GM21825 (cell line): Measurements from ENCODE around the gene CBLL1.

Source experiments
- ATAC-seq: cut with Tn5 transposase; IDR thresholded peaks from one replicate; pipeline ENCODE4 v1.9.1; 2021; ENCODE audit warnings: mild to moderate bottlenecking, moderate library complexity; ENCODE audit not compliant: unreplicated experiment

The CBLL1 gene

GRCh38 chr7:107742678-107743566, 1.0 kb upstream of the CBLL1 start:
- ATAC-seq, result peak; percentile 36

DNA sequence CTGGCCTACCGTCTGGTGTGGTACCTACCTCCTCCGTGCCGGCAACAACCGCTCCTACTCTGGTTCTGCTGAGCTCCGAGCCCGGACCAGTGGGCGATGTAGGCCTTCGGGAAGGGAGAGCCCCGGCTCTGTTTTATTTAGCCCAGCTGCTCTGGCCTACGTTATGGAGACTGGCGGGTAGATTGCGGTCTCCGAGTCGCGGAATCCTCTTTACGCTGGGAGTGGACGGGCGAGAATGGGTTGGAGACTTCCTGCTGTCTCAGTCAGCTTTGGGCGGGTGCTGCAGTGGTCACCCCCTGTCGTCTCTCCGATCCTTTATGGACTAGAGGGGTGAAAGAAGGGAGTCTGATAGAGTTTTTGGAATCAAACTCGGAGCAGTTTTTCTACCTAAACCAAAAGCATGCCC, 406 bp downstream of the CBLL1 start:
- ATAC-seq, result peak; percentile 28

GRCh38 chr7:107746006-107746405, 2.1 kb downstream of the CBLL1 start:
- ATAC-seq, result no peak

DNA sequence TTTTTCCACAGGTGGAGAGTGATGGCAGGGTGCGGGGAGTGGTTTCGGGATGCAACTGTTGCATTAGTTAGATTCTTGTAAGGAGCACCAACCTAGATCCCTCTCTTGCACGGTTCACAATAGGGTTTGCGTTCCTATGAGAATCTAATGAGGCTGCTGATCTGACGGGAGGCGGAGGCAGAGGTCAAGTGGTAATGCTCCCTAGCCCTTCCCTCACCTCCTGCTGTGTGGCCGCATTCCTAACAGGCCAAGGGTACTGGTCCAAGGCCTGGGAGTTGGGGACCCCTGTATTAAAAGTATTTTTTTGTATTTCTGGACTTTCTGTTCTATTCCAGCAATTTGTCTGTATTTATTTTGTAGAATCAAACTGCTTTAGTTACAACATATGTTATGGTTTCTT, 7.2 kb downstream of the CBLL1 start:
- no peak for ATAC-seq

- ATAC-seq, result no peak
Measured at GRCh38 chr7:107754642-107755041, 10.7 kb downstream of the CBLL1 start.

DNA sequence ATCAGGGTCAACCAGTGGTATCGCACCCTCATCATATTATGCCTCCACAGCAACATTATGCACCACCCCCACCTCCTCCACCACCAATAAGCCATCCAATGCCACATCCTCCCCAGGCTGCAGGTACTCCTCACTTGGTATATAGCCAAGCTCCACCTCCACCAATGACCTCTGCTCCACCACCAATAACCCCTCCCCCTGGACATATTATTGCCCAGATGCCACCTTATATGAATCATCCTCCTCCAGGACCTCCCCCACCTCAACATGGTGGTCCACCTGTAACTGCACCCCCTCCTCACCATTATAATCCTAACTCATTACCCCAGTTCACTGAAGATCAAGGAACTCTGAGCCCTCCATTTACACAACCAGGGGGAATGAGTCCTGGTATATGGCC, 14.7 kb downstream of the CBLL1 start:
- ATAC-seq, result no peak

DNA sequence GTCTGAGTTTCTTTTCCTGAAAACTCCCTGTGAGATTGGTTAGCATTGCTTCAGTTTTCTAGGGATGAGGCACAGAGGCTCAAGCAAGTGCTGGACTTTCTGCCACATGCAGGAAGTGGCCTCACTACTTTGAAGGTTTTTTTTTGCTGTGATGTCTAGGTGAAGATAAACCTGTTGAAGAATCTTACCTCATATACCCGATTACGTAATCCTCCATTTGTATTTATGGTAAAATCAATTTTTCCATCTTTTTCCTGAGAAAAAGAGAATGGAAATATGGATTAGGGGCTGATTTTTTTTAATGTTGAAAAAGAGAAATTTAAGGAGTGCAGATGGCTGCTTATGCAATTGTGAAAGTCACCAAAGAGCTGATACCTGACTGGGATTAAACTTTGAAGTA, 23.4 kb downstream of the CBLL1 start:
- ATAC-seq, result no peak

- ATAC-seq, result no peak
Measured at GRCh38 chr7:107768263-107768662, 24.3 kb downstream of the CBLL1 start.

DNA sequence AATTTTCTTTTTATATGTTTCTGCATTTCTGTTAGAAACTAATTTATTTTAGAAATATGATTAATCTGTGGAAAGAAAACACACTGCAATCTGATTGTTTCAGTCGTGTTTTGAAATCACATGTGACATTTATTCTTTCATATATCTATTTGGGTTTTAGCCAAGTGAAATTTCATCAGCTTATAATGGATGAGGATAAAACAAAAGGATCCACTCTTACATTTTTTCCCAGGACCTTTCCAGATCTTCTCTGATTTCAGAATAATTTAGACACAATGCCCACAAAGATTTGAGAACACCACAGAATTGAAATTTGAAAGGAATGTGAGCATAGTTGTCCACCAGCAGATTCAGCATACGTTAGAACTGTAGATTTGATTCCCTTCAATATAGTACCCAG, 29.1 kb downstream of the CBLL1 start:
- no peak for ATAC-seq

DNA sequence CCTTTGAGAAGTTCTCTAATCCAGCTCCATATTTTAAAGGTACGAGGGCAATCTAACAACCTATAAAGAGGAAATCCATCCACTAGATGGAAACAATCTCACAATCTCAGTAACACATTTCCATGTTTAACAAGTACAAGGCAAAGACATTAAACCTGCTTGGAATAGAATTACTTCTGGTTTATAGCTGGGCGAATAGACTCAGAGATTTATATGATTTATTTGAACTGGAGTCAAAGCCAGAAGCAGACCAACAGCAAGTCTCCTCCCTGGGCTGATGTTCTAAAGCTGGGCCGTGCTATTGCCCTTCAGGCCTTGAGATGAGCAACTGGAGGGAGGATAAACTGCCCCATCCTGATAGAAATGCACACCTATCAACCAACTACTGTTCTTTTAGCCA, 33.8 kb downstream of the CBLL1 start:
- no peak for ATAC-seq

GRCh38 chr7:107778283-107778682, 34.3 kb downstream of the CBLL1 start:
- ATAC-seq, result no peak

DNA sequence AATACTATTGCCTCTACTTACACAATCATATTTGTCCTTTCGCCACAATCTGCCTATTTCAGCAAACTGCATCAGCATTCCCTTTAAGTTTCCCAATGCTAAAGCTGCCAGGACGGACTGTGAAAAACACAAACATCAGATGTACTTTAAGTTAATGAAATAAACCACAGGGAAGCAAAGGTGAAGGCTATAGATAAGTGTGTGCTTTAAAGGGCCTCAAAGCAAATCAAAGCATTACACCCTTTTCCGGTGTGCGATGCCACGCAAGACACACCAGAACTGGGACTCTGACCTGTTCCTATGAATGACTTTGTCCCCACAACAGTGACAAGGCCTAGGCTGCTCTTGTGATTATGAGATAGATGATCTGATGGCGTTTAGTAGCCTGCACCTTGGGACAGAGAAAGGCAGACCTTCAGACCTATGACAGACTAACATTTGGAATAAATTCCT, 35.7 kb downstream of the CBLL1 start:
- ATAC-seq, result no peak

DNA sequence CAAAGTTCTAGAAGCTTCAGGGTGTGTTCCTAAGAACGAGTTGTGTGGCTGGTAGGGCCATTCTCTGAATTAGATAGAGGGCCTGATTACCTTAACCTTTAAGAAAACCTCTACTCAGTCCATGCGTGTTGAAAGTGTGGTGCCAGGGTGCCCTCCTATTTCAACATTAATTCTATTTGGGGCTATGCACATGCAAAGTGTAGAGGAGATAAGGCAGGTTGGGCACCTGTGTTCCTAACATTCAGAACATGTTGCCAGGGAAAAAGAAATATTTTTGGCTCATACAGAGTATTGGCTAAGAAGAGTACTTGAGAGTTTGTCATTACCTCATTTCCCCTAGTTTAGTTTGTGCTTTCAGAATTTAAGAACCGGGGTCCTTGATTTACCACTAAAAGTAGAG, 38.4 kb downstream of the CBLL1 start:
- no peak for ATAC-seq

GRCh38 chr7:107783648-107784047, 39.7 kb downstream of the CBLL1 start:
- no peak for ATAC-seq

GRCh38 chr7:107785170-107785569, 41.2 kb downstream of the CBLL1 start:
- ATAC-seq, result no peak

- no peak for ATAC-seq
Measured at GRCh38 chr7:107785926-107786325, 42.0 kb downstream of the CBLL1 start.

- no peak for ATAC-seq
Measured at GRCh38 chr7:107788216-107788615, 44.3 kb downstream of the CBLL1 start.

GRCh38 chr7:107788662-107789061, 44.7 kb downstream of the CBLL1 start:
- no peak for ATAC-seq

DNA sequence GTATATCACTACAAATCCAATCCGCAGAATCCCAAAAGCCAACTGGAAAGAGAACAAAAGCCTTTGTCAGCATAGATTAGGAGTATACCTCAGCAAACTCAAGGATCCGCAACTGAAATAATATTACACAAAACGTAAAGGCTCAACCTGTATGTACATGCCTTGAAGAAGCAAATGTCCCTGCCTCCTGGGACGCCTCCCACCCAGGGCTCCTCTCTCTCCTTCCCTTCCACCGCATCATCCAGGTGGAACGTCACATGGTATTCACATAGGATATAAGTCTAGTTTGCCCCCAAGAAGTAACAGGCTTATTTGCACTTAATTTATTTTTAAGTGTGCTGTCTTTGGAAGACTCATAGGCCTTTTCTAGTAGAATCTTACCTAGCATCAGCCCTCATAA, 45.7 kb downstream of the CBLL1 start:
- ATAC-seq, result no peak

DNA sequence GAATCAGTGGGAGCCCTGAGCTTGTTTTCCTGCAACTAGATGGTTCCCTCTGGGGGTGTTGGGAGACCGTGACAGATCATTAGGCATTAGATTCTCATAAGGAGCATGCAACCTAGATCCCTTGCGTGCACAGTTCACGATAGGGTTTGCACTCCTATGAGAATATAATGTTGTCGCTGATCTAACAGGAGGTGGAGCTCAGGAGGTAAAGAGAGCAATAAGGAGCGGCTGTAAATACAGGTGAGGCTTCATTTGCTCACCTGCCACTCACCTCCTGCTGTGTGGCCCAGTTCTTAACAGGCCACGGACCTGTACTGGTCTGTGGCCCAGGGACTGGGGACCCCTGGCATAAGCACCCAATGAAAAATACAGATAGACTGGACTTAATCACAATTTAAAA, 48.4 kb downstream of the CBLL1 start:
- ATAC-seq, result no peak

GRCh38 chr7:107799647-107800264, 55.8 kb downstream of the CBLL1 start:
- ATAC-seq, result no peak

DNA sequence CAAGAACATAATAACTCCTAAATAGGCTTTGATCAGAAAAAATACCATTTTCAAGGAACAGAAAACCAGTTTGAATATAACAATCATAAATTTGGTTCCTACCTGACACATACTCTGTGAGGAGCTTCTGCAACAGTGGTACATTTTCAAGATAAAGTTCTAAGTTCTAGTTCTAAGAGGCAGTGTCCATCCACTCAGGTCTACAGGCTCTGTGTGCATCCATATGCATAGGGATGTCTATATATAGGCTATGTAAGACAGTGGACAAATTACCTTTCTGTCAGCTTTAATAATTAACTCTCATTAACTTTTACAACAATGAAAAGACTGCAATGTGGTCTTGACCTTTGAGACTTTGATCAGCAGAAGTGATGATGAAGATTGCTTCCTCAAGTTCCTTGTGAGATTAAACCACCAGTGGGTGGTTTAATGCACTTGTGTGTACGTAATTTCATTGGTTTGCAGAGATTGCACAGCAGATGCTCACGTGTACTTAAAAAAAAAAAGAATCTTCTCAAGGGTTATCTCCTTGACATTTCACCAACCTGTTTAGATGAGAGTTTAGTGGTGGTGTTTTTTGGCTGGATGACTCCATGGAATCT, 59.2 kb downstream of the CBLL1 start, which contains the start of gene SLC26A3:
Gene SLC26A3 (minus strand): TSS at position 215 of the 602 bp plus-strand sequence. CDS start 8,714 bp downstream, outside the sequence.
- no peak for ATAC-seq
